Spinal cord (tissue), 10 donors: ENCODE data around the gene ATP8B1. TPM values are rescaled to one million over a fixed set of nuclear protein-coding genes. Genes with fewer than 3 reads are reported as not detected.

Experiments used
- DNase-seq, 6 donors: peaks; one replicate each; pipeline versions ENCODE4 v3.0.0 to v3.0.0-alpha.2; 2013 to 2015; ENCODE audit warnings: low spot score in 6 of 6, low read depth in 4 of 6
- H3K27ac ChIP-seq: one replicate; pipeline ENCODE4 v1.5.1; 2013; ENCODE audit warnings: low read depth, low read length, control low read depth
- H3K27me3 ChIP-seq: one replicate; pipeline ENCODE4 v1.6.1; 2013; ENCODE audit warnings: low read length; ENCODE audit not compliant: control insufficient read depth, insufficient read depth
- H3K36me3 ChIP-seq: one replicate; pipeline ENCODE4 v1.6.1; 2013; ENCODE audit warnings: low read length; ENCODE audit not compliant: control insufficient read depth, insufficient read depth
- H3K4me1 ChIP-seq: one replicate; pipeline ENCODE4 v1.6.1; 2013; ENCODE audit warnings: low read length; ENCODE audit not compliant: control insufficient read depth, insufficient read depth
- H3K4me3 ChIP-seq: one replicate; pipeline ENCODE4 v1.5.1; 2013; ENCODE audit warnings: low read depth, low read length, control low read depth
- H3K9me3 ChIP-seq: one replicate; pipeline ENCODE4 v1.6.1; 2013; ENCODE audit warnings: low read length; ENCODE audit not compliant: control insufficient read depth, insufficient read depth
- WGBS: methylation state at CpG from one replicate; pipeline ENCODE4 v1.1.5; 2013; ENCODE audit warnings: missing lambda C conversion rate; ENCODE audit not compliant: insufficient coverage; 5-methylcytosine and 5-hydroxymethylcytosine counted together
- polyA plus RNA-seq, 2 donors: library from polyadenylated mRNA; unstranded; fragments of 120-200 nt; gene quantifications; one replicate each; pipeline ENCODE4 v1.2.1, GENCODE V29; 2013; ENCODE audit not compliant: insufficient read length in 2 of 2
- total RNA-seq, 2 donors: library from RNA; depleted of rRNA in 1 of 2; stranded (reverse); fragments of 120-200 nt in 1 of 2; fragments of >200 nt in 1 of 2; gene quantifications; one replicate each; pipeline versions ENCODE4 v1.2.3 to v1.2.4, GENCODE V29; 2013 to 2014
- donor health status: healthy.

The ATP8B1 gene
- total and polyA plus RNA-seq, 4 donors, result 1.7 to 14.4 (median 7.7) TPM

- DNase-seq, result no peak
- H3K36me3 ChIP-seq, result no peaks in the 10 kb centered on the region
- H3K4me1 ChIP-seq, result no peaks in the 10 kb centered on the region
- 100% methylated on average over 2 of the region's 3 CpGs for WGBS
- no peaks in the 10 kb centered on the region for H3K9me3 ChIP-seq
- H3K27me3 ChIP-seq, result no peaks in the 10 kb centered on the region
- no peak overlapping the region for H3K27ac ChIP-seq
- H3K4me3 ChIP-seq, result no peak overlapping the region
Observed at GRCh38 chr18:57775937-57776336, 27.2 kb downstream of the ATP8B1 start.

GRCh38 chr18:57772387-57772799 is 30.7 kb downstream of the ATP8B1 start:
- Histone ChIP-seq H3K4me1 (no peaks in the 10 kb centered on the region), H3K4me3 (no peak overlapping the region), H3K27me3 (no peaks in the 10 kb centered on the region), H3K36me3 (no peaks in the 10 kb centered on the region), H3K9me3 (no peaks in the 10 kb centered on the region), H3K27ac (no peak overlapping the region)
- no peak for DNase-seq
- WGBS, result 78% methylated on average over 9 of the region's 9 CpGs

DNA sequence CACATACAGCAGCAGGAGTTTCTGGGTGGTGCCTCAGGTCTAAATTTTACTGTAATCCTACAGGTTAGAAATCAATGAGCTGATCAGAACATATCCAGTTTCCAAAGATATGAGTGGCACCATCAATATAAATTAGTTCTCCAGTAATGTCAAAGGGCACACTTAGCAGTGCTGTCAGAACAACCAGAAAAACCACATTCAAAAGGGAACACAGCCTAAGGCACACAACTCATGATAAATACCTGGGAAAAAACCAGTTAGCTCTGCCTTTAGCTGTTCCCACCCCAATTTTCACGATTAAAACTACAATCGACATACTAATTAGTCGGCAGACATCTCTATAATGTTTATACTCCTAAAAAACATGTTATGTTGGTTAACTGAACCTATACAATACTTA is 31.5 kb downstream of the ATP8B1 start:
- Histone ChIP-seq H3K27me3 (no peaks in the 10 kb centered on the region), H3K36me3 (no peaks in the 10 kb centered on the region), H3K4me1 (no peaks in the 10 kb centered on the region), H3K9me3 (no peaks in the 10 kb centered on the region), H3K4me3 (no peak overlapping the region), H3K27ac (no peak overlapping the region)
- no CpG with 5 or more reads among the region's 3 CpGs for WGBS
- DNase-seq, result no peak

GRCh38 chr18:57771193-57771592 is 31.9 kb downstream of the ATP8B1 start:
- no peak for DNase-seq
- H3K9me3 ChIP-seq, result no peaks in the 10 kb centered on the region
- H3K4me1 ChIP-seq, result no peaks in the 10 kb centered on the region
- H3K36me3 ChIP-seq, result no peaks in the 10 kb centered on the region
- H3K4me3 ChIP-seq, result no peak overlapping the region
- H3K27ac ChIP-seq, result no peak overlapping the region
- H3K27me3 ChIP-seq, result no peaks in the 10 kb centered on the region
- 73% methylated on average over 3 of the region's 3 CpGs for WGBS

DNA sequence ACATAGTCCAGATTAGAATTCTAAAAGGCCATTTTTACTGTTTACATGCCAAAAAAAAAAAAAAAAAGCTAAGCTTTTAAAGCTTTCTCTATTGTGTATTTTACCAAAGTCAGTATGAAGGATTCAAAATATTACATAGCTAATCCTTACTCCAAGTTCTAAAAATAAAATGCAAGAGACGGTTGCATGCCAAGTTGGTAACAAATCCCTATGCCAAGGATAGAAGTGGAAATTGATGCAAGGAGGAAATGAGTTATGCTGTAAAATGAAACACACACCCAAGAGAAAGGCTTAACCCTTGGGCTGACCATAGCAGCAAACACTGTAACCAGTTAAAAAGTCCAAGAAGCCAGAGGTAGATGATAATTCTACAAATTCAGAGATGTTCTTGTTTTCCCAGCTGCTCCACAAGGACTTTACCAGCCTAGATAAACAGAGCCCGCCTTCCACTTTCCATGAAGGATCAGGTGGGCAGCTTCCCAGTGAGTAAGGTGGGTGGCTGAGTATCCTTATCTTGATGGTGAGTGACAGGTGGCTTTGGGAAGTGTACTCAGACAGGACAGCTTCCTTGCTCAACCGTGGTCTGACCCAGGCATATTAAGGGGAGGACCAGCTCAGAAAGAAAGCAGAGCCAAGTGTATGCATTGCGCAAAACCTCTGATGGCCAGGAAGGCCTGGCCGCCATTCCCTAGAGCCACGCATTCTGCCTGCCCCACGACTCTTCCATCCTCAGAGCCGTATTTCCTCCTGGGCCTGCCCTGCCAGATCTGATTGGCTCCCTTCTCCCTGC is 34.4 kb downstream of the ATP8B1 start:
- peak in 1 of 6 donors; percentile 72 for DNase-seq
- Histone ChIP-seq H3K4me3 (no peak overlapping the region), H3K4me1 (no peaks in the 10 kb centered on the region), H3K27ac (no peak overlapping the region), H3K27me3 (no peaks in the 10 kb centered on the region), H3K36me3 (no peaks in the 10 kb centered on the region), H3K9me3 (no peaks in the 10 kb centered on the region)
- WGBS, result 90% methylated on average over 6 of the region's 8 CpGs

GRCh38 chr18:57767259-57768050 is 35.7 kb downstream of the ATP8B1 start:
- Histone ChIP-seq H3K9me3 (no peaks in the 10 kb centered on the region), H3K27me3 (no peaks in the 10 kb centered on the region), H3K36me3 (no peaks in the 10 kb centered on the region), H3K27ac (no peak overlapping the region), H3K4me3 (no peak overlapping the region), H3K4me1 (no peaks in the 10 kb centered on the region)
- WGBS, result 100% methylated on average over 2 of the region's 12 CpGs
- DNase-seq, result peak in 1 of 6 donors; percentile 10

DNA sequence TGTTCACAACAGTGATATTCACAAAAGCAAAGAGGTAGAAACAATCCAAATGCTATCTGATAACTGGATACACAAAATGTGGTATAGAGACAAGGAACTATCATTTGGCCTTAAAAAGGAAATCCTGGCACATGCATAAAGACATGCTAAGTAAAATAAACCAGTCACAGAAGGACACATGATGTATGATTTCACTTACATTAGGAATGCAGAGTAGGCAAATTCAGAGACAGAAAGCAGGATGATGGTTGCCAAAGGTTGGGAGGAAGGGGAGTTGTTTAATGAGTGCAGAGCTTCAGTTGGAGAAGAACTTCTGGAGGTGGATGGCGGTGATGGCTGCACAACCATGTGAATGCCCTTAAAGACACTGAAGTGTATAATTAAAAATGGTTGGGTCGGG is 38.1 kb downstream of the ATP8B1 start:
- no peaks in the 10 kb centered on the region for H3K9me3 ChIP-seq
- 94% methylated on average over 2 of the region's 2 CpGs for WGBS
- H3K4me1 ChIP-seq, result no peaks in the 10 kb centered on the region
- no peaks in the 10 kb centered on the region for H3K27me3 ChIP-seq
- H3K36me3 ChIP-seq, result no peaks in the 10 kb centered on the region
- no peak overlapping the region for H3K27ac ChIP-seq
- no peak overlapping the region for H3K4me3 ChIP-seq
- DNase-seq, result peak in 1 of 6 donors; percentile 5

DNA sequence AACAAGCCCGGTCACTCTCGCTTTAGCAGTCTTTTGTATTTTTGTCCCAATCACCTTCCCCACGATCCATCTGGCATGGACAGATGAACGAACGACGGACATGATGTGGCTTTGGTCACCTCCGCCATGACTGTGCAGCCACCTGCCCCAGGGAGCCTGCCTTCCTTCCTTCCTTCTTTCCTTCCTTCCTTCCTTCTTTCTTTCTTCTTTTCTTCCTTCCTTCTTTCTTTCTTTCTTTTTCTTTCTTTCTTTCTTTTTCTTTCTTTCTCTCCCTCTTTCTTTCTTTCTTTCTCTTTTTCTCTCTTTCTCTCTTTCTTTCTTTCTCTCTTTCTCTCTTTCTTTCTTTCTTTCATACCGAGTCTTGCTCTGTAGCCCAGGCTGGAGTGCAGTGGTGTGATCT is 39.0 kb downstream of the ATP8B1 start:
- Histone ChIP-seq H3K4me3 (no peak overlapping the region), H3K27ac (no peak overlapping the region), H3K4me1 (no peaks in the 10 kb centered on the region), H3K36me3 (no peaks in the 10 kb centered on the region), H3K9me3 (no peaks in the 10 kb centered on the region), H3K27me3 (no peaks in the 10 kb centered on the region)
- DNase-seq, result no peak
- WGBS, result 94% methylated on average over 7 of the region's 8 CpGs

- DNase-seq, result no peak
- WGBS, result no CpG with 5 or more reads among the region's 2 CpGs
- no peak overlapping the region for H3K27ac ChIP-seq
Observed at GRCh38 chr18:57762686-57763085, 40.4 kb downstream of the ATP8B1 start.

GRCh38 chr18:57759650-57760049 is 43.5 kb downstream of the ATP8B1 start:
- WGBS, result 100% methylated on average over 7 of the region's 13 CpGs
- no peaks in the 10 kb centered on the region for H3K9me3 ChIP-seq
- H3K27ac ChIP-seq, result no peak overlapping the region
- H3K27me3 ChIP-seq, result no peaks in the 10 kb centered on the region
- no peaks in the 10 kb centered on the region for H3K4me1 ChIP-seq
- no peak for DNase-seq
- no peaks in the 10 kb centered on the region for H3K36me3 ChIP-seq
- no peak overlapping the region for H3K4me3 ChIP-seq

More at GRCh38 chr18:57762686-57763085, 40.4 kb downstream of the ATP8B1 start:
- H3K4me3 ChIP-seq, result no peak overlapping the region
- H3K4me1 ChIP-seq, result no peaks in the 10 kb centered on the region
- no peaks in the 10 kb centered on the region for H3K36me3 ChIP-seq
- no peaks in the 10 kb centered on the region for H3K9me3 ChIP-seq
- H3K27me3 ChIP-seq, result no peaks in the 10 kb centered on the region
